ENCODE measurements around the gene PJA2. TPM values are rescaled to one million over a fixed set of nuclear protein-coding genes. Genes with fewer than 3 reads are reported as not detected.

Gene PJA2
- total RNA-seq, 2 experiments from 2014 or later, result 72.2 to 75.6 TPM

DNA sequence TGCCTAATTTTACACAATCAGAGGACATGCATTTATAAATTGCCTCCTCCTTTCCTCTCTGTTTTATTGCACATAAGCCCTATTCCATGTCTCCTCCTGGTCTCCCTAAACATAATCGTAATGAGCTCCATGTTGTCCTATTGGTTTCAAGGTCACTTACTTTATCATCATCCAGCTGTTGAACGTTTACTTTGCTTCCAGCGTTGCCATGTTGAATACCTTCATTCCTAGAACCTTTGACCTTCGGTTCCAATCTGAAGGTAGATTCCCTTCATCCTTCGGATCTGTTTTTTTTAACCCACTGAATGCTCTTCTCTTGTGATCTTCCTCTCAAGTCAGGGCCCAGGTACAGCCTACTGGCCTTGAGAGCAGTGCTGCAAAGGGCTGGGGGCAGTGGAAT, 84.3 kb downstream of the PJA2 start:
- Mint-ChIP-seq H3K27ac (no peak overlapping the region), H3K36me3 (peaks cover 8% of the 10 kb centered on the region), H3K27me3 (no peaks in the 10 kb centered on the region), H3K4me1 (no peaks in the 10 kb centered on the region), H3K9me3 (peaks cover 1% of the 10 kb centered on the region), H3K4me3 (no peak overlapping the region)
- no peak for DNase-seq
- POLR2A ChIA-PET, result no interaction called here
- no peak for ATAC-seq (ENCODE audit: low read depth)

DNA sequence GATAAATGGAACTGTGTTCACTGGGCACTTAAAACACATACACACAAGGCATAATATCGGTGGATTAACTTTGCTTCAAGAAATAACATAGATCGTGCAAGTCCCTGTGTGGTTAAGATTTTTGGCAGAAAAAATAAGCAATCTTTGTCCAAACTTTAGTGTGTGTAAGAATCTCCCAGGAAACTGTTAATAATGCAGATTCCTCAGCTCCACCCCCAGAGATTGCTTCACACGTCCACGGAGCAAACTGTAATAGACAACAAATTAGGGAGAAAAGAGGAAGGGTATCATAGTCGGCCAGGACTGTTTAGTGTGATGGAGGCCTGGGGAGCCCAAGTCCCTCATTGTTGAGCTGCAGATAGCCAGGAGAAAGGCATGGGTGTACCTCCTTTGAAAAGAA, 84.8 kb downstream of the PJA2 start:
- peaks cover 4% of the 10 kb centered on the region for H3K9me3 Mint-ChIP-seq
- no peak for ATAC-seq (ENCODE audit: low read depth)
- POLR2A ChIA-PET, result no interaction called here
- no peak overlapping the region for H3K4me3 Mint-ChIP-seq
- DNase-seq, result no peak
- peaks cover 5% of the 10 kb centered on the region for H3K36me3 Mint-ChIP-seq
- no peaks in the 10 kb centered on the region for H3K4me1 Mint-ChIP-seq
- H3K27me3 Mint-ChIP-seq, result no peaks in the 10 kb centered on the region
- H3K27ac Mint-ChIP-seq, result no peak overlapping the region

DNA sequence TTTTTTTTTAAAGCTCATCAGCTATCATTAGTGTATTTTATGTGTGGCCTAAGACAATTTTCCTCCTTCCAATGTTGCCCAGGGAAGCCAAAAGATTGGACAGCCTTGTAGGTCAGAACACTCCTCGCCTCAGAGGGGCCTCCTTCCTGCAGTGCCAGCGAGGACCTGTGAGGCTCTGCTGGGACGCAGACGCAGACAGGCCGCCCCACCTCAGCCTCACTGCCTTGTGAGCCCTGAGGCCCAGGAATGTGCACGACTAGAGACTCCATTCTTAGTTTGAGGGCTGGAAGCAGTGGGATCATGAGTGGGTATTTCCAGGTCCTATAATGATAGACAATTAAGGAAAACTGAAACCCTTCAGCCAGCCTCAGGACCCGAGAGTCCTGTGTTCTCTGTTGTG, 85.4 kb downstream of the PJA2 start:
- Mint-ChIP-seq H3K27ac (no peak overlapping the region), H3K4me3 (no peak overlapping the region), H3K9me3 (peaks cover 4% of the 10 kb centered on the region), H3K4me1 (no peaks in the 10 kb centered on the region), H3K27me3 (no peaks in the 10 kb centered on the region), H3K36me3 (peaks cover 5% of the 10 kb centered on the region)
- DNase-seq, result no peak
- no peak for ATAC-seq (ENCODE audit: low read depth)
- POLR2A ChIA-PET, result no interaction called here

DNA sequence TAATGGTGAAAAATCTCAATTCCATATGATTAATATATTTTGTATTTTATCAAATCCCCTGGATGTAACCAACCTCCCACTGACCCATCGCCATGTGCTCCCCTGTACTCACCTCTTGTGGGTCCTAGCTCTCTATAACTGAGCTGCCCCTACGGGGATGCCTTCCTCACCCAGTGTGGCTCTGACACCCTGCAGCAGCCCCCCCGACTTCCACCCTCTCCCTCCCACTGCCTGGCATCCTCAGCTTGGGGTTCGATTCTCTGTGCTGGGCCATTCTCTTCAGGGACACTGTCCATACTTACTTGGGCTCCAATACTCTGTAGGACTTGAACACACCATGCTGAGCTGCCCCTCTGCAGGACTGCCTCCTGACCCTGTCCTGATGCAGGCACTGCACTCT, 87.1 kb downstream of the PJA2 start:
- no peak overlapping the region for H3K27ac Mint-ChIP-seq
- POLR2A ChIA-PET, result no interaction called here

DNA sequence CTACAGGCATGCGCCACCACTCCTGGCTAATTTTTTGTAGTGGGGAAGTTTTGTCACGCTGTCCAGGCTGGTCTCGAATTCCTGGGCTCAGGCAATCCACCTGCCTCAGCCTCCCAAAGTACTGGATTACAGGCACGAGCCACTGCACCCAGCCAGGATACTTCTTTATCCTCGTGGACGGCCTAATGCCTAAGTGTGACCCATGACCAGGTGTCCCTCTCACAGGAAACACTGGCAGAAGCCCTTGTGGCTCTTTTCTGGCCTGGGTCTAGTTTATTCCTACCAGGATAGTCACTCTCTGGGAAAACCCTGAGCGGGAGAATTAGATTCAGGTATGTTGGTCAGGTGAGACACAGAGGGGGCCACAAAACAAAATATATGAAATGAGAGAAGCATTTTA, 90.4 kb downstream of the PJA2 start:
- no peak overlapping the region for H3K4me3 Mint-ChIP-seq
- no peaks in the 10 kb centered on the region for H3K4me1 Mint-ChIP-seq
- ATAC-seq (ENCODE audit: low read depth), result no peak
- POLR2A ChIA-PET, result no interaction called here
- H3K36me3 Mint-ChIP-seq, result no peaks in the 10 kb centered on the region
- peaks cover 4% of the 10 kb centered on the region for H3K9me3 Mint-ChIP-seq
- no peak overlapping the region for H3K27ac Mint-ChIP-seq
- H3K27me3 Mint-ChIP-seq, result no peaks in the 10 kb centered on the region
- no peak for DNase-seq

More for the DNA sequence above, 87.1 kb downstream of the PJA2 start:
- DNase-seq, result no peak
- no peak for ATAC-seq (ENCODE audit: low read depth)
- H3K9me3 Mint-ChIP-seq, result peaks cover 4% of the 10 kb centered on the region
- H3K4me1 Mint-ChIP-seq, result no peaks in the 10 kb centered on the region
- H3K36me3 Mint-ChIP-seq, result no peaks in the 10 kb centered on the region
- no peaks in the 10 kb centered on the region for H3K27me3 Mint-ChIP-seq
- H3K4me3 Mint-ChIP-seq, result no peak overlapping the region

GRCh38 chr5:109318455-109319108, 91.2 kb downstream of the PJA2 start:
- Mint-ChIP-seq H3K4me1 (no peaks in the 10 kb centered on the region), H3K36me3 (no peaks in the 10 kb centered on the region), H3K9me3 (peaks cover 4% of the 10 kb centered on the region), H3K27ac (no peak overlapping the region), H3K27me3 (no peaks in the 10 kb centered on the region), H3K4me3 (no peak overlapping the region)
- POLR2A ChIA-PET, result no interaction called here
- ATAC-seq (ENCODE audit: low read depth) (no peak), DNase-seq (no peak)

DNA sequence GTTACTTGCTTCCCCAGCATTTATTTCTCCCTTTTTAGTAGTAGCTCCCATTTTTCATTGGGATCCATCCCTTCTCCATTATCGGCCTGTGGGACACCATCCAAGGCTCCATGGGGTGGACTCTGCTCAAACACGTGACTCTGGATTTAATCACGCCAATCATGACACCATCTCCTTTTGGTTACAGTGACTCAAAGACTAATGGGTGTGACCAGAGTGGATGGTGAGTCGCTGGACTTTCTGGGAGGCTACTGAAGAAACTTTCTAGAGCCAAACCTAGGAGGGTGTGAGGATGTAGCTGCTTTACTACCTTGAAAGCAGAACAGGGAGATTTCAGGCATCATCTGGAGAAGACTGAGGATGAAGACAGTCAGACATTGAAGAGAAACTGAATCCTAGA, 93.1 kb downstream of the PJA2 start:
- DNase-seq (no peak), ATAC-seq (ENCODE audit: low read depth) (no peak)
- H3K4me3 Mint-ChIP-seq, result no peak overlapping the region
- no peaks in the 10 kb centered on the region for H3K4me1 Mint-ChIP-seq
- H3K27ac Mint-ChIP-seq, result no peak overlapping the region
- peaks cover 4% of the 10 kb centered on the region for H3K9me3 Mint-ChIP-seq
- POLR2A ChIA-PET, result no interaction called here
- H3K27me3 Mint-ChIP-seq, result no peaks in the 10 kb centered on the region
- no peaks in the 10 kb centered on the region for H3K36me3 Mint-ChIP-seq

DNA sequence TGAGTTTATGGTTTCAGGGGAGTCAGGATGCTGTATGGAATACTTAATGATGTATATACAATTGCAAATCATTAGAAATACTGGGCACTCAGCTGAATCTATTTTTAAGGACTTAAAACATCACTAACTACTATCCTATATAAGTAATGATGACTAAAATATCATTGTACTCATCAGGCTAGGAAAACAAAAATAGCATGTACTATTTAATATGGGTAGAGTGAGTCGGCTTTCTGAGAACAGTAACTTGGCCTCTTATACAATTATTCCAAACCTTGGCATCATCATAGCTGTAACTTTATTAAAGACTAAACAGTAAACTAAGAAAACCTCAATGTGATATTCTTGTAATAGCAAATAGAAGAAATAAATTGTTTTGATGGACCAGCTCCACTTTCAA, 94.5 kb downstream of the PJA2 start:
- no peak for DNase-seq
- Mint-ChIP-seq H3K36me3 (no peaks in the 10 kb centered on the region), H3K4me1 (no peaks in the 10 kb centered on the region), H3K9me3 (peaks cover under 1% of the 10 kb centered on the region), H3K4me3 (no peak overlapping the region), H3K27me3 (no peaks in the 10 kb centered on the region), H3K27ac (no peak overlapping the region)
- ATAC-seq (ENCODE audit: low read depth), result no peak
- POLR2A ChIA-PET, result no interaction called here

DNA sequence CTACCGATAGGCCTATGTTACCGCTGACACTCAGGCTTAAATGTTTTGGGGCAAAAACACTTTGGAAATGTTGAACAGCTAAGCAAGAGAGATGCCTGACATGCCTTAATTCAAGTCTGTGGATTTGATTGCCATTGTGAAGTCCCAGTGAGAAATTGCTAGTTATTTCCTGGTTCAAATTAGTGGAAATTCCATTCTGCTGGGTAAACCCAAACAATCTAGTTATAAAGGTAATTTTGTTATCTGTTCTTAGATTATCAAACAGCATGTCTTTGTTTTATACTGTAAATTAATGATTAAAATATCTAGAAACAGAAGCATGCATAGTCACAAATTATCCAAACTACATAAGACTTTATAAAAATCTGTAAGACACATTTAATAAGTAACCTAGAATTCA, 96.6 kb downstream of the PJA2 start:
- no peaks in the 10 kb centered on the region for H3K27me3 Mint-ChIP-seq
- no peaks in the 10 kb centered on the region for H3K4me1 Mint-ChIP-seq
- DNase-seq (no peak), ATAC-seq (ENCODE audit: low read depth) (no peak)
- H3K9me3 Mint-ChIP-seq, result no peaks in the 10 kb centered on the region
- H3K4me3 Mint-ChIP-seq, result no peak overlapping the region
- H3K36me3 Mint-ChIP-seq, result no peaks in the 10 kb centered on the region
- POLR2A ChIA-PET, result no interaction called here
- H3K27ac Mint-ChIP-seq, result no peak overlapping the region

DNA sequence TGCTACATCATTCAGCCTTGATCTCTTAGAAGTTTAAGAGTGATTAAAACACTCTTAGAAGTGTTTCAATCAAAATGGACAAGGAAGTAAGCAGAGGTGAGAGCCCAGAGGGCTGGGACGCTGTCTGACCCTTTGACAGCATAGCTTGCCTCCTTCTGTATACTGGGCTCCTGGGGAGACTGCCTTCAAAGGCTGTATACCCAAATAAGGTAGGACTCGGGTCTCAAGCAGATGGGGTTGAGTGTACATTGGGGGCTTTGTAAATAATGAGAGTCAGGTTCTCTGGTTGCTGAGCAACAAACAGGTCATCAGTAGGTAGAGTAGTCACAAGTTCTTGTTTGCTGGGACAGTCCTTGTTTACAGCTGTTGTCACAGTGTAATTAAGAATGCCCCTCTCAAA, 97.1 kb downstream of the PJA2 start:
- no peaks in the 10 kb centered on the region for H3K36me3 Mint-ChIP-seq
- ATAC-seq (ENCODE audit: low read depth) (no peak), DNase-seq (no peak)
- no peaks in the 10 kb centered on the region for H3K9me3 Mint-ChIP-seq
- no peaks in the 10 kb centered on the region for H3K27me3 Mint-ChIP-seq
- H3K4me1 Mint-ChIP-seq, result no peaks in the 10 kb centered on the region
- no peak overlapping the region for H3K27ac Mint-ChIP-seq
- POLR2A ChIA-PET, result no interaction called here
- no peak overlapping the region for H3K4me3 Mint-ChIP-seq

DNA sequence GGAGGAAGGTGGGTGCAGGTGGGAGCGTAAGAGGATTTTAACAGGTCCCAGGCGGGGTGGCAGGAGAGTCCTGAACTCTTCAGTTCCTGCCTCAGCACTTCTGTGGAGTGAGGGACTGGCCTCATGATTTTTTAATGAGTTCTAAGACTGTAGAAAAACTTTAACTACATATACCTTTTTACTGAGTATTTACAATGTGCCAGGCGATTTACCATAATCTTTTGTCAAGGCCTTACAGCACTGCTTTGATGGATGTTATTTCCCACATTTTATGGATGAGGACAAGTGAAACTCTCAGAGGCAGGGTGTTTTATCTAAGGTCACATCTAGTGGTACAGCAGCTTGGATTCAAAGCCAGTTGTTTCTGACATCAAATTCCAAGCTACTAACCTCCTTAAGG, 99.5 kb downstream of the PJA2 start:
- Mint-ChIP-seq H3K4me1 (no peaks in the 10 kb centered on the region), H3K4me3 (no peak overlapping the region), H3K36me3 (no peaks in the 10 kb centered on the region), H3K9me3 (no peaks in the 10 kb centered on the region), H3K27me3 (no peaks in the 10 kb centered on the region), H3K27ac (no peak overlapping the region)
- no peak for DNase-seq
- no peak for ATAC-seq (ENCODE audit: low read depth)
- POLR2A ChIA-PET, result no interaction called here

- ATAC-seq (ENCODE audit: low read depth), result no peak
- Mint-ChIP-seq H3K4me3 (no peak overlapping the region), H3K36me3 (no peaks in the 10 kb centered on the region), H3K27me3 (no peaks in the 10 kb centered on the region), H3K27ac (no peak overlapping the region), H3K4me1 (no peaks in the 10 kb centered on the region), H3K9me3 (no peaks in the 10 kb centered on the region)
- no peak for DNase-seq
- POLR2A ChIA-PET, result no interaction called here
Measured at GRCh38 chr5:109309326-109310063, 100.3 kb downstream of the PJA2 start.

- POLR2A ChIA-PET, result no interaction called here
- H3K27me3 Mint-ChIP-seq, result no peaks in the 10 kb centered on the region
- H3K4me3 Mint-ChIP-seq, result no peak overlapping the region
- no peak for ATAC-seq (ENCODE audit: low read depth)
- no peaks in the 10 kb centered on the region for H3K36me3 Mint-ChIP-seq
- no peaks in the 10 kb centered on the region for H3K4me1 Mint-ChIP-seq
- no peaks in the 10 kb centered on the region for H3K9me3 Mint-ChIP-seq
- no peak for DNase-seq
- H3K27ac Mint-ChIP-seq, result no peak overlapping the region
Measured at GRCh38 chr5:109307951-109308350, 101.8 kb downstream of the PJA2 start.

GRCh38 chr5:109307456-109307855, 102.3 kb downstream of the PJA2 start:
- ATAC-seq (ENCODE audit: low read depth), result no peak
- H3K9me3 Mint-ChIP-seq, result no peaks in the 10 kb centered on the region
- no peaks in the 10 kb centered on the region for H3K4me1 Mint-ChIP-seq
- no peak for DNase-seq
- POLR2A ChIA-PET, result no interaction called here
- H3K27ac Mint-ChIP-seq, result no peak overlapping the region
- H3K27me3 Mint-ChIP-seq, result no peaks in the 10 kb centered on the region
- H3K36me3 Mint-ChIP-seq, result no peaks in the 10 kb centered on the region
- no peak overlapping the region for H3K4me3 Mint-ChIP-seq
